ENCODE measurements around the gene DHRS7.

GRCh38 chr14:60178164-60178563 is 13.0 kb upstream of the DHRS7 start:
- TF ChIP-seq FOXK2 (IDR thresholded peaks at IDR 0.05) (no peak), SP1 (IDR thresholded peaks at IDR 0.05) (no peak), ELF4 (IDR thresholded peaks at IDR 0.05) (no peak), HDGF (IDR thresholded peaks at IDR 0.05; ENCODE audit: borderline replicate concordance) (no peak), CTBP1 (IDR thresholded peaks at IDR 0.05; ENCODE audit: borderline replicate concordance) (no peak), BHLHE40 (IDR thresholded peaks at IDR 0.05; ENCODE audit: borderline replicate concordance) (no peak), SUZ12 (IDR thresholded peaks at IDR 0.05) (no peak), FOXM1 (IDR thresholded peaks at IDR 0.05; ENCODE audit: borderline replicate concordance) (no peak), NFRKB (IDR thresholded peaks at IDR 0.05) (no peak), FOXA1 (IDR thresholded peaks at IDR 0.05) (no peak), ZNF384 (IDR thresholded peaks at IDR 0.05) (no peak), TARDBP (IDR thresholded peaks at IDR 0.05) (no peak)

Measured in HEK293T (cell line).